GM23338 (cell line): ENCODE data around the gene PTPRB. TPM values are rescaled to one million over a fixed set of nuclear protein-coding genes. Genes with fewer than 3 reads are reported as not detected.

ENCODE experiments used
- ATAC-seq: fragments of 200-7000 bp; cut with Tn5 transposase; 3 replicates; pipeline ENCODE4 v1.9.1; 2020
- DNase-seq: peaks from one replicate; pipeline ENCODE4 v3.0.0-alpha.2; 2015; ENCODE audit warnings: low spot score
- H2AFZ ChIP-seq: fragments of 200-600 bp; sonication (generic); 2 replicates; pipeline ENCODE4 v1.8.0; 2016; ENCODE audit warnings: antibody characterized with exemption, mild to moderate bottlenecking, moderate library complexity
- H3F3A ChIP-seq: fragments of 200-600 bp; sonication (generic); replicated peaks from 2 replicates; pipeline ENCODE4 v1.8.0; 2017; ENCODE audit warnings: antibody characterized with exemption, mixed run types, low read depth
- H3K27ac ChIP-seq: fragments of 200-600 bp; sonication (generic); 2 replicates; pipeline ENCODE4 v1.6.1; 2016; ENCODE audit warnings: low read depth
- H3K27me3 ChIP-seq: fragments of 200-600 bp; sonication (generic); 2 replicates; pipeline ENCODE4 v1.8.0; 2016; ENCODE audit warnings: mild to moderate bottlenecking, mixed run types, moderate library complexity; ENCODE audit not compliant: insufficient read depth
- H3K36me3 ChIP-seq: fragments of 200-600 bp; sonication (generic); 2 replicates; pipeline ENCODE4 v1.8.0; 2016; ENCODE audit warnings: mild to moderate bottlenecking; ENCODE audit not compliant: insufficient read depth
- H3K4me1 ChIP-seq: fragments of 200-600 bp; sonication (generic); 2 replicates; pipeline ENCODE4 v1.8.0; 2016; ENCODE audit warnings: mild to moderate bottlenecking, moderate library complexity; ENCODE audit not compliant: insufficient read depth
- H3K4me2 ChIP-seq: fragments of 200-600 bp; sonication (generic); 2 replicates; pipeline ENCODE4 v1.7.1; 2017; ENCODE audit warnings: mixed run types
- H3K4me3 ChIP-seq: fragments of 200-600 bp; sonication (generic); 2 replicates; pipeline ENCODE4 v1.6.1; 2016; ENCODE audit warnings: mixed run types
- H3K79me2 ChIP-seq: fragments of 200-600 bp; sonication (generic); replicated peaks from 2 replicates; pipeline ENCODE4 v1.8.0; 2017; ENCODE audit warnings: mild to moderate bottlenecking; ENCODE audit not compliant: insufficient read depth
- H3K9me2 ChIP-seq: fragments of 200-600 bp; sonication (generic); 2 replicates; pipeline ENCODE4 v1.8.0; 2017; ENCODE audit not compliant: insufficient read depth
- H4K20me1 ChIP-seq: fragments of 200-600 bp; sonication (generic); replicated peaks from 2 replicates; pipeline ENCODE4 v1.8.0; 2017; ENCODE audit warnings: mild to moderate bottlenecking; ENCODE audit not compliant: insufficient read depth
- H3K27ac Mint-ChIP-seq: 2 replicates; pipeline ENCODE4 v1.8.0; 2020; ENCODE audit warnings: inconsistent platforms, mild to moderate bottlenecking, moderate library complexity, mixed read lengths
- H3K27me3 Mint-ChIP-seq: 3 replicates; pipeline ENCODE4 v1.8.0; 2022; ENCODE audit warnings: low read depth, mild to moderate bottlenecking, moderate library complexity, mixed read lengths, inconsistent platforms; ENCODE audit not compliant: insufficient read depth, poor library complexity
- H3K36me3 Mint-ChIP-seq: 3 replicates; pipeline ENCODE4 v1.8.0; 2021; ENCODE audit warnings: low read depth, mild to moderate bottlenecking, inconsistent platforms, moderate library complexity, mixed read lengths
- H3K4me1 Mint-ChIP-seq: 3 replicates; pipeline ENCODE4 v1.8.0; 2020; ENCODE audit warnings: mild to moderate bottlenecking, inconsistent platforms, mixed read lengths
- H3K4me3 Mint-ChIP-seq: 3 replicates; pipeline ENCODE4 v1.8.0; 2021; ENCODE audit warnings: moderate library complexity, mild to moderate bottlenecking, inconsistent platforms, mixed read lengths
- H3K9me3 Mint-ChIP-seq: 3 replicates; pipeline ENCODE4 v1.8.0; 2020; ENCODE audit warnings: moderate library complexity, mild to moderate bottlenecking, inconsistent platforms, mixed read lengths
- CREB1 ChIP-seq: fragments of 250-450 bp; sonication (Bioruptor Pico); IDR thresholded peaks from 2 replicates; pipeline ENCODE4 v1.5.0; 2020; ENCODE audit warnings: low read depth, mild to moderate bottlenecking, moderate library complexity
- CTCF ChIP-seq, 2 experiments: fragments of 200-600 bp in 1 of 2; sonication (generic) in 1 of 2; conservative IDR thresholded peaks; 2 replicates each; pipeline versions ENCODE4 v1.5.1 to v1.6.1; 2016 to 2017; ENCODE audit warnings: antibody characterized with exemption in 2 of 2, low read depth in 2 of 2, mild to moderate bottlenecking in 2 of 2, moderate library complexity in 1 of 2
- EZH2phosphoT487 ChIP-seq: fragments of 200-600 bp; sonication (generic); IDR thresholded peaks from one replicate; pipeline ENCODE4 v1.8.1; 2018; ENCODE audit warnings: antibody characterized with exemption; ENCODE audit not compliant: unreplicated experiment
- JUNB ChIP-seq: IDR thresholded peaks from one replicate; pipeline ENCODE4 v1.6.1; 2016; ENCODE audit warnings: antibody characterized with exemption; ENCODE audit not compliant: unreplicated experiment
- POLR2AphosphoS5 ChIP-seq: IDR thresholded peaks from 2 replicates; pipeline ENCODE4 v1.6.1; 2016; ENCODE audit warnings: antibody characterized with exemption, low read depth
- STAT1 ChIP-seq: IDR thresholded peaks from one replicate; pipeline ENCODE4 v1.6.1; 2016; ENCODE audit warnings: antibody characterized with exemption; ENCODE audit not compliant: unreplicated experiment
- ZNF114 ChIP-seq: fragments of 250-450 bp; sonication (Bioruptor Pico); IDR thresholded peaks from 2 replicates; pipeline ENCODE4 v1.5.0; 2020; ENCODE audit warnings: mild to moderate bottlenecking, moderate library complexity
- ZNF331 ChIP-seq: fragments of 250-450 bp; sonication (Bioruptor Pico); IDR thresholded peaks from 2 replicates; pipeline ENCODE4 v1.5.0; 2020; ENCODE audit warnings: low read depth, mild to moderate bottlenecking, moderate library complexity
- ZNF462 ChIP-seq: fragments of 250-450 bp; sonication (Bioruptor Pico); IDR thresholded peaks from 2 replicates; pipeline ENCODE4 v1.5.0; 2020; ENCODE audit warnings: mild to moderate bottlenecking, moderate library complexity
- polyA plus RNA-seq: library from polyadenylated mRNA; unstranded; fragments of >200 nt; fragmentation: Nextera tagmentation; extraction: Ambion mirVana; gene quantifications from 2 replicates; pipeline ENCODE4 v1.2.1, GENCODE V29; 2016
- total RNA-seq: library from RNA; depleted of rRNA; stranded (reverse); fragments of >200 nt; shearing (Covaris generic); gene quantifications from 2 replicates; pipeline ENCODE4 v1.2.3, GENCODE V29; 2014

PTPRB gene
- total and polyA plus RNA-seq, 2 experiments from 2014 or later, result 0.13 to 1.7 TPM

- Mint-ChIP-seq H3K36me3 (no peaks in the 10 kb centered on the region; the same call in 2 of the 3 replicates), H3K4me3 (no peak overlapping the region), H3K4me1 (no peaks in the 10 kb centered on the region), H3K27ac (no peak overlapping the region), H3K9me3 (no peaks in the 10 kb centered on the region), H3K27me3 (peaks cover 3% of the 10 kb centered on the region)
- Histone ChIP-seq H3K27ac (no peak overlapping the region), H3K27me3 (no peaks in the 10 kb centered on the region), H3K36me3 (no peaks in the 10 kb centered on the region), H3K9me2 (0 out of 2 replicates have a peak, but pooled peaks cover 3% of the 10 kb centered on the region), H3F3A (no peaks in the 10 kb centered on the region), H3K4me3 (no peak overlapping the region), H3K4me1 (no peaks in the 10 kb centered on the region), H3K79me2 (no peaks in the 10 kb centered on the region), H4K20me1 (no peaks in the 10 kb centered on the region), H3K4me2 (no peak overlapping the region), H2AFZ (no peak overlapping the region)
- DNase-seq, result no peak
- TF ChIP-seq CREB1 (CRISPR knock-in tag) (no peak), JUNB (no peak), EZH2phosphoT487 (no peak), ZNF462 (CRISPR knock-in tag) (no peak), ZNF331 (CRISPR knock-in tag) (no peak), POLR2AphosphoS5 (no peak), CTCF (conservative IDR thresholded peaks at IDR 0.05; ENCODE audit: low read depth in 2 of 2) (no peak), STAT1 (no peak), ZNF114 (no peak)
- ATAC-seq, result no peak
These were observed 154.5 kb downstream of the PTPRB start for GRCh38 chr12:70482764-70483163.
